NCI-H1092 (cell line): ENCODE data around the gene SPOCK3.
"Not testable (repeated sequence)": the region's sequence is repeated elsewhere in the genome, so short reads cannot be mapped to it uniquely, and the experiment has no call there.

ENCODE experiments used
- DNase-seq: peaks from one replicate; lab custom pipeline; 2025; lab: John Stamatoyannopoulos, UW

The SPOCK3 gene

GRCh38 chr4:166957451-166957850 is 276.8 kb downstream of the SPOCK3 start:
- DNase-seq = no peak

- DNase-seq = no peak
Observed at GRCh38 chr4:166956484-166956883, 277.8 kb downstream of the SPOCK3 start.

- DNase-seq = no peak
Observed at GRCh38 chr4:166941629-166942028, 292.7 kb downstream of the SPOCK3 start.

DNA sequence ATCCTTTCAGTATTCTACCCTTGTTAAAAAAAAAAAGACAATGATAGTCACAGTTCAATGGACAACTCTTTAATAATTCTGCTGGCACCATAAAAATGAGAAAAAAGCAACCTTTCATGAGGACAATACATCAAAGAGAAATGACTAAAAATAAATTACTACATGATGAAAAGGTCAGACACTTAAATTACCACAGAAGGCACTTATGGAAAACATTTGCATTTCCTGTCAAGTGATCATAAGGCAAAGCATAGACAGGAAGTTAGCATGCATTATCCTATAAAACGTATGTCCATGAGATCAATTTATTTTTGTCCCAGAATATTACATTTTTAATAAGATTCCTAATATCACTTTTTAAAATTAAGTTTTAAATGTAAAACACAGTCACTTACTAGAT is 303.8 kb downstream of the SPOCK3 start:
- DNase-seq = no peak

- no peak for DNase-seq
Observed at GRCh38 chr4:166924424-166924823, 309.9 kb downstream of the SPOCK3 start.

DNA sequence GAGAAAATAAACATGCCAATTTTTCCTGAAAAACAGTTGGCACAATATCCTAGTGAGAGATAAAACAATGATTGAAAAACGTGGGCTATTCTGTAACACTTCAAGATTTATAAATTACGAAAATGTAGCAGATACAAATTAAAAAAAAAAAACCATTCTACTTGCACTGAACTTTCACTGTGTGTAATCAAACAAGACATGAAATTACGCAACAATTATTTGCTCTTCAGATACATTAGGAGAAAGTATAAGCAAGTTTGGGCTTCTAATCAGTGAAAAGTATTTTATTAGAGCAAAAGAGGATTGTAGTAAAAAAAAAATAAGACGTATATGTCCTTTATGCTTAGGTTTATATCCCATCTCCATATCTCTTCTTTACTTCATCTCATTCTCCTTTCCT is 320.4 kb downstream of the SPOCK3 start:
- DNase-seq = no peak

DNA sequence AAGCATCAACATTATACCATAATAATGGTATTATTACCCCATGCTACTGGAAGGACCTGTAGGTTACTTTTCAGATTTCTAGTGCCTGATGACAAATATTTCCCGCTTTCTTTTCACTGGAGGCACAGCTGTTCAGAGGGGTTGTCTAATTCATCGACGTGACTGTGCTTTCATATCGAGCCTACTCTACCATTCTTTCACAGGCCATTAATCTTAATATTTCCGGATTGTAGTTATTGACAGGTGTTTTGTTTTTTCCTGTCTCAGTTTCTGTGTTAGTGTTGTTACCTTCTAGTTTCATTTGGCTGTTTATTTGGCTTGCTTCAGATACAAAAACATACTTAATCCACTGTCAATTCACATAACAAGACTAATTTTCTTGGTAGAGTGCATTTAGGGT is 330.9 kb downstream of the SPOCK3 start:
- no peak for DNase-seq

- DNase-seq = no peak
Observed at GRCh38 chr4:166902941-166903340, 331.4 kb downstream of the SPOCK3 start.

DNA sequence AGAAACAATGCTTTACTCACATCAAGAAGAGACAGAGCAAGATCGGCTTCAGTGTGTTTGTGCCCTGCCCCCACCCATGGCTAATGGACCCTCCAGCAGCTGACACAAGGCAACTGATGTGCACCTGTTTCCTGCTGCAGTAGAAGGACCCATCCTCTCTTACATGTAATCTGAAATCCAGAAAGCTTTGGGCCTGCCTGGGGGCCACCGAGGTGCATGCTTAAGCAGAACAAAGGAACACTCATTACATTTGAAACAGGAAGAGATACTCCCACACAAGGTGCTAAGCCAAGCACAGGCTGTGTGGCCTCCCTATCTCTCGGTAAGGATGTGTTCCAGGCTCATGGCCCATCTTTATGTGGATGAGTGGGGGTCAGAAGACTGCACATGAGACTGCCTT is 338.0 kb downstream of the SPOCK3 start:
- DNase-seq = no peak

DNA sequence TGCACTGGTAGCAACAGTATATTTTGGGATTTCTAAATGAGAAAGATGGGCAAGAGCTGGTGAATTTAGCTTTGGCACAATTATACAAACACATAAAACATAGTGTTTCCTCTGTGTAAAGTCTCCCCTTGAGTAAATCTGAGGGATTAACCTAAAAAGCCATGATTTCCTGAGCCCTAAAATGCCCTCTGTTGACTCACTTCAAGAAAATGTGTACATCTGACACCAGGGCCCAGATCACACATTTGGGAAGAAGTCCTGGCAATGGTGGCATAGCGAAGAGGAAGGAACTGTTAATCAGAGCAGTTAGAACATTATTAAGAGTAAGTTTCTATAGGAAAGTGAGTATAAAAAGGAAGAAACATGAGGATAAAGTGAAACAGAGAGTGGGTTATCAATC is 338.5 kb downstream of the SPOCK3 start:
- DNase-seq = no peak

DNA sequence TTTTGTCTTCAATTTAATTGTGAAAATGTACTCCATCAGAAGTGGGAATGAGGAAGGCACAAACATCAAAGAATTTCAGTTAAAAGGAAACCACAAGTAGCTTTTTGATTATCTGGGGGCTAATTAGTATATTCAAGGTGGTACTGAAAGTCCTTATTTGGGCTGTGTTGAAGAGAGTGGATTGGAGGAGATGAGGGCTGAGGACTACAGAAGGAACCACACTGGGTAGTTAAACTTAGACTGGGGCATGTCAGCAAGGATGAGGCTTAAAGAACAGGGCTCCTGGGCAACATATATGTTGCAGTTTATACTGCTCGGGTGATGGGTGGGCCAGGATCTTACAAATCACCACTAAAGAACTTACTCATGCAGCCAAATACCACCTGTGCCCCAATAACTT is 346.8 kb downstream of the SPOCK3 start:
- no peak for DNase-seq

- DNase-seq = no peak
Observed at GRCh38 chr4:166886718-166887117, 347.6 kb downstream of the SPOCK3 start.

DNA sequence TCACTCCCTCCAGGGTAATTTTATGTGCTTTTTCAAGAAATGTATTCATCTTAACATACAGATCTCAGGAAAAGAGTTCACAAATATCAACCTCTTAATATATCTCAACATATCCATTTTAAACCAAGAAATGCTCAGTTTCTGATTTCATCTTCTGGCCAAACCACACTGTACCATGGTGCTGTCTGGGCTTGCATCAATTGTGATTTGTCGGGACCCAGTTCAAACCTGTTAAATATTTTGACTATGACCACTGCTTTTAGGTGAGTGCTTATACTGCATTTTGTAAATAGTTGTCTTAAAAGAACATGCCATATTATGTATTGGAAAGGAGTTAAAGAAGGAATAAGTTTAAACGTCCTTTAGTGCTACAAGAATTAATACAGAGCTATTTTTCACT is 352.1 kb downstream of the SPOCK3 start:
- DNase-seq = no peak

DNA sequence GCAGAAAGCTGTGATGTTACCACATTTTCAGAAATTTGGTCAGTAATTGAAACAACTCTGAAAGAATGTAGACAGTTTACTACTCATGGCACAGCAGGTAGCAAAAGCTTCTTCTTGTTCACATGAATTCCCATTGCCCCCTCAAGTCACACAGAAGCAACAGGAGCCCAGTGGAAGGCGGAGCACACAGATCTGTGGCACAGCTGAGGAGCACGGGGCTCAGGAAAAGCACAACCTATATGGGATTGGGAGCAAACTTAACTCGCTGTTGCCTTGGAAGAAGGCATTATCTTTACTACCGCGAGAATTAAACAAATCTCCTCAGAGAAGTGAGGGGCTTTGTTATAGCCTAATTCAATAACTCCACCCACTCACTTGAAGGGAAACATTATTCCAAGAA is 358.5 kb downstream of the SPOCK3 start:
- no peak for DNase-seq

GRCh38 chr4:166862032-166862431 is 372.3 kb downstream of the SPOCK3 start:
- no peak for DNase-seq

GRCh38 chr4:166850398-166850797 is 383.9 kb downstream of the SPOCK3 start:
- DNase-seq = not testable (repeated sequence)

GRCh38 chr4:166846939-166847338 is 387.4 kb downstream of the SPOCK3 start:
- no peak for DNase-seq

DNA sequence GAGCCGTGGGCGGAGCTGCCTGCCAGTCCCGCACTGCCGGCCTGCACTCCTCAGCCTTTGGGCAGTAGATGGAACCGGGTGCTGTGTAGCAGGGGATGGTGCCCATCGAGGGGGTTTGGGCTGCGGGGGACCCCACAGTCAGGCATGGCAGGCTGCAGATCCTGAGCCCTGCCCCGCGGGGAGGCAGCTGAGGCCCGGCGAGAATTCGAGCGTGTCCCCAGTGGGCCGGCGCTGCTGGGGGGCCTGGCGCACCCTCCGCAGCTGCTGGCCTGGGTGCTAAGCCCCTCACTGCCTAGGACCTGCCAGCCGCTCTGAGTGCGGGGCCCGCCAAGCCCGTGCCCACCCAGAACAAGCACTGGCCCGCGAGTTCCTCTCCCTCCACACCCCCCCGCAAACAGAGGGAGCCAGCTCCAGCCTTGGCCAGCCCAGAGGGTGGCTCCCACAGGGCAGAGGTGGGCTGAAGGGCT is 391.5 kb downstream of the SPOCK3 start:
- DNase-seq = no peak

- no peak for DNase-seq
Observed at GRCh38 chr4:166839615-166840251, 394.6 kb downstream of the SPOCK3 start.

GRCh38 chr4:166838975-166839614 is 395.2 kb downstream of the SPOCK3 start:
- DNase-seq = no peak

GRCh38 chr4:166836865-166837264 is 397.4 kb downstream of the SPOCK3 start:
- no peak for DNase-seq

DNA sequence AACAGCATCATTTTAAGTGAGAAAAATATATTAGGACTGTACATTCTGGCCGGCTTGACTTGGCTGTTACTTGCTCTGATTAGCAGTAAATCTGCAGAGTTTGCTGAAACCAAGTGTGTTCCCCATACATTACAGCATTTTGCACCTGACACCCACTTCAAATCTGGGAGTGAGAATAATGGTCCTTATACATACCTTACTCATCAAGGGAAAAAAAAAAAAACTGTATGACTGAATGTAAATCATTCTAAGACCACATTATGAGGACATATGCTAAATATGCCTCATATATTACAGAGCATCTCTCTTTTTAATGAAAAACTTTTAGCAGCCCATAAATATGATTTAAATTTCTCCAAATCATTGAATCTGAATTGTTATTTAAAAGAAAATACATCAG is 406.7 kb downstream of the SPOCK3 start:
- no peak for DNase-seq

- DNase-seq = no peak
Observed at GRCh38 chr4:166827167-166827566, 407.1 kb downstream of the SPOCK3 start.

GRCh38 chr4:166823848-166824247 is 410.4 kb downstream of the SPOCK3 start:
- DNase-seq = no peak
